ENCODE data around the gene HRH4.

- TF ChIP-seq CTCF (conservative IDR thresholded peaks at IDR 0.05; ENCODE audit: low read length) (no peak), EZH2phosphoT487 (IDR thresholded peaks at IDR 0.05; ENCODE audit: borderline replicate concordance, low read depth, low read length) (no peak)
Observed at GRCh38 chr18:24470805-24471204, 10.4 kb downstream of the HRH4 start.

Data from OCI-LY7 (cell line).